ENCODE data around the gene LDLRAD2.

GRCh38 chr1:21820597-21821232, 8.7 kb downstream of the LDLRAD2 start:
- no peak for TF ChIP-seq CTCF (IDR thresholded peaks at IDR 0.05)
- TF ChIP-seq POLR2A (IDR thresholded peaks at IDR 0.05): no peak

Data from thyroid gland (tissue), 4 donors.